GM12891 (cell line): ENCODE data around the gene ARMC5.
"Not testable (repeated sequence)": the region's sequence is repeated elsewhere in the genome, so short reads cannot be mapped to it uniquely, and the experiment has no call there.

Experiments used
- PAX5 ChIP-seq: IDR thresholded peaks from 2 replicates; pipeline ENCODE4 v1.6.1; 2011; ENCODE audit warnings: low read length, moderate library complexity, mild to moderate bottlenecking; ENCODE audit not compliant: insufficient read depth, severe bottlenecking
- POLR2A ChIP-seq: IDR thresholded peaks from 2 replicates; pipeline ENCODE4 v1.6.1; 2011; ENCODE audit warnings: low read depth, low read length, control low read depth
- POLR2AphosphoS5 ChIP-seq: IDR thresholded peaks from 2 replicates; pipeline ENCODE4 v1.6.1; 2011; ENCODE audit warnings: low read depth, low read length, control low read depth
- POU2F2 ChIP-seq: IDR thresholded peaks from 2 replicates; pipeline ENCODE4 v1.6.1; 2011; ENCODE audit warnings: low read depth, mild to moderate bottlenecking, control low read depth, low read length, moderate library complexity
- SPI1 ChIP-seq: IDR thresholded peaks from 2 replicates; pipeline ENCODE4 v1.6.1; 2011; ENCODE audit warnings: low read depth, low read length, control low read depth
- TAF1 ChIP-seq: IDR thresholded peaks from 2 replicates; pipeline ENCODE4 v1.6.1; 2011; ENCODE audit warnings: low read depth, low read length, control low read depth

GRCh38 chr16:31503555-31503954 lies 44.3 kb downstream of the ARMC5 start:
- TF ChIP-seq POLR2A, TAF1, POLR2AphosphoS5, POU2F2, SPI1, PAX5: not testable (repeated sequence)
